ENCODE results near the gene SMARCA1.

SMARCA1 gene

DNA sequence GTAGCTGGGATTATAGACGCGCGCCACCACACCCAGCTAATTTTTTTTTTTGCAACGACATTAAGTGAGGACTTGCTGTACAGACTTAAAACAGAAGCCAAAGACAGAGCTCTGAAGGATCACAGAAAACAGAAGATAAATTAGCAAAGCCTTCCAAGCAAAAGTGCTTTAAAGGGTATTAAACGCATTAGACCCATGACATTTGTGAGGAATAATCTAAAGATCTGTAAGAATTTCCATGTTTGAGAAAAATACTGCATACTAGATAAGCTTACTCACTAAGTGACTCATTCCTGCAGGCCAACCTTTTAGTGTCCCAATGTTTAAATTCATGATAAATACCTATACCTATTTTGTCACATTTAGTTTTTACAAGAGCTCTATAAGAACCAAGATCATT is 27.4 kb downstream of the SMARCA1 start:
- Histone ChIP-seq H3K4me1 (ENCODE audit: control insufficient read depth, insufficient read depth, low read length) (no peaks in the 10 kb centered on the region), H3K27me3 (ENCODE audit: control insufficient read depth, insufficient read depth, low read length) (no peaks in the 10 kb centered on the region), H3K9me3 (ENCODE audit: control insufficient read depth, insufficient read depth, low read length) (no peaks in the 10 kb centered on the region), H3K9ac (ENCODE audit: low read depth, low read length) (no peak overlapping the region), H3K4me3 (ENCODE audit: low read depth, low read length) (no peak overlapping the region), H3K36me3 (ENCODE audit: control insufficient read depth, insufficient read depth, low read length) (peaks cover 3% of the 10 kb centered on the region)

- no peaks in the 10 kb centered on the region for H3K4me1 ChIP-seq (ENCODE audit: control insufficient read depth, insufficient read depth, low read length)
- peaks cover 3% of the 10 kb centered on the region for H3K36me3 ChIP-seq (ENCODE audit: control insufficient read depth, insufficient read depth, low read length)
- no peak overlapping the region for H3K9ac ChIP-seq (ENCODE audit: low read depth, low read length)
- no peak overlapping the region for H3K4me3 ChIP-seq (ENCODE audit: low read depth, low read length)
- H3K9me3 ChIP-seq (ENCODE audit: control insufficient read depth, insufficient read depth, low read length): no peaks in the 10 kb centered on the region
- no peaks in the 10 kb centered on the region for H3K27me3 ChIP-seq (ENCODE audit: control insufficient read depth, insufficient read depth, low read length)
Measured at GRCh38 chrX:129494887-129495286, 28.4 kb downstream of the SMARCA1 start.

DNA sequence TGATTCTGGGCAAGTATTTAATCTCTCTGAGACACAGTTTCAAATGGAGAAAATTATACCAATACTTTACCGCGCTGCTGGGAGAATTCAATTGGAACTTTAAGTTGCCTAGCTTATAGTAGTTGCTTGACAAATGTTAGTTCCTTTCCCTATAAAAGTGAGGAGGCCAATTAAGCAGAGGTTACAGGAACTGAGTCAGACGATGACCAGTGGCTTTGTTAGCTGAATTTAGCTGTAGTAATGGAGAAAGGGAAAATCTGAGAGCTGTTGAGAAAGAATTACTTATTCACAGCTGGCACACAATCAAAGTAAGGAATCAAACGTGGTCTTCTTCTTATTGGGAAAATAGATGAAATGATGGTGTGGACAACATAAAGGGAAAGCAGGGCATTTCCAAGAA is 29.6 kb downstream of the SMARCA1 start:
- no peak overlapping the region for H3K4me3 ChIP-seq (ENCODE audit: low read depth, low read length)
- no peak overlapping the region for H3K9ac ChIP-seq (ENCODE audit: low read depth, low read length)
- no peaks in the 10 kb centered on the region for H3K9me3 ChIP-seq (ENCODE audit: control insufficient read depth, insufficient read depth, low read length)
- H3K4me1 ChIP-seq (ENCODE audit: control insufficient read depth, insufficient read depth, low read length): no peaks in the 10 kb centered on the region
- no peaks in the 10 kb centered on the region for H3K36me3 ChIP-seq (ENCODE audit: control insufficient read depth, insufficient read depth, low read length)
- no peaks in the 10 kb centered on the region for H3K27me3 ChIP-seq (ENCODE audit: control insufficient read depth, insufficient read depth, low read length)

GRCh38 chrX:129490330-129490729 is 33.0 kb downstream of the SMARCA1 start:
- Histone ChIP-seq H3K4me1 (ENCODE audit: control insufficient read depth, insufficient read depth, low read length) (no peaks in the 10 kb centered on the region), H3K9me3 (ENCODE audit: control insufficient read depth, insufficient read depth, low read length) (no peaks in the 10 kb centered on the region), H3K36me3 (ENCODE audit: control insufficient read depth, insufficient read depth, low read length) (peaks cover 4% of the 10 kb centered on the region), H3K4me3 (ENCODE audit: low read depth, low read length) (no peak overlapping the region), H3K27me3 (ENCODE audit: control insufficient read depth, insufficient read depth, low read length) (no peaks in the 10 kb centered on the region), H3K9ac (ENCODE audit: low read depth, low read length) (no peak overlapping the region)

GRCh38 chrX:129488359-129488758 is 34.9 kb downstream of the SMARCA1 start:
- H3K4me1 ChIP-seq (ENCODE audit: control insufficient read depth, insufficient read depth, low read length): no peaks in the 10 kb centered on the region
- H3K9me3 ChIP-seq (ENCODE audit: control insufficient read depth, insufficient read depth, low read length): no peaks in the 10 kb centered on the region
- H3K4me3 ChIP-seq (ENCODE audit: low read depth, low read length): no peak overlapping the region
- H3K36me3 ChIP-seq (ENCODE audit: control insufficient read depth, insufficient read depth, low read length): peaks cover 6% of the 10 kb centered on the region
- H3K27me3 ChIP-seq (ENCODE audit: control insufficient read depth, insufficient read depth, low read length): no peaks in the 10 kb centered on the region
- H3K9ac ChIP-seq (ENCODE audit: low read depth, low read length): no peak overlapping the region

GRCh38 chrX:129480889-129481288 is 42.4 kb downstream of the SMARCA1 start:
- no peaks in the 10 kb centered on the region for H3K27me3 ChIP-seq (ENCODE audit: control insufficient read depth, insufficient read depth, low read length)
- H3K36me3 ChIP-seq (ENCODE audit: control insufficient read depth, insufficient read depth, low read length): peaks cover 11% of the 10 kb centered on the region
- H3K9ac ChIP-seq (ENCODE audit: low read depth, low read length): no peak overlapping the region
- no peak overlapping the region for H3K4me3 ChIP-seq (ENCODE audit: low read depth, low read length)
- H3K4me1 ChIP-seq (ENCODE audit: control insufficient read depth, insufficient read depth, low read length): no peaks in the 10 kb centered on the region
- no peaks in the 10 kb centered on the region for H3K9me3 ChIP-seq (ENCODE audit: control insufficient read depth, insufficient read depth, low read length)

DNA sequence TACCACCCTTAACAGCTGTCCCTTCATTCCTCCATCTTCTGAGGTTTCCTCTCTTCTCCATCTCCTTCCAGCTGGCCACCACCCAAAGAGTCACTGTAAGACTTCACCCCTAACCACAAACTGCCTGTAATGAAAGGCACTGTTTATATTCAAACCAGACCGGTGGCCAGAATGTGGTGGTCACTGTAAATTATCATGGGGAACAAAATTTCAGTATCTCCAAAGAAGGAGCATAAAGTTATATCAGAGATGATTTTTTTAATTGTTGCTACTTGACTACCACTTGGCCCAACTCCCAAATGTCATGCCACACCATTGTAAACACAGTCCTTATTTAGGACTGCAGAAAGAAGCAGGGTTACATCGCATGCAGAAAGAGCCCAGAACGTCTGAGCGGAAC is 44.8 kb downstream of the SMARCA1 start:
- Histone ChIP-seq H3K9me3 (ENCODE audit: control insufficient read depth, insufficient read depth, low read length) (no peaks in the 10 kb centered on the region), H3K9ac (ENCODE audit: low read depth, low read length) (no peak overlapping the region), H3K36me3 (ENCODE audit: control insufficient read depth, insufficient read depth, low read length) (peaks cover 5% of the 10 kb centered on the region), H3K4me1 (ENCODE audit: control insufficient read depth, insufficient read depth, low read length) (no peaks in the 10 kb centered on the region), H3K27me3 (ENCODE audit: control insufficient read depth, insufficient read depth, low read length) (no peaks in the 10 kb centered on the region), H3K4me3 (ENCODE audit: low read depth, low read length) (no peak overlapping the region)

- Histone ChIP-seq H3K4me1 (ENCODE audit: control insufficient read depth, insufficient read depth, low read length) (no peaks in the 10 kb centered on the region), H3K9me3 (ENCODE audit: control insufficient read depth, insufficient read depth, low read length) (no peaks in the 10 kb centered on the region), H3K9ac (ENCODE audit: low read depth, low read length) (no peak overlapping the region), H3K27me3 (ENCODE audit: control insufficient read depth, insufficient read depth, low read length) (no peaks in the 10 kb centered on the region), H3K36me3 (ENCODE audit: control insufficient read depth, insufficient read depth, low read length) (peaks cover 5% of the 10 kb centered on the region), H3K4me3 (ENCODE audit: low read depth, low read length) (no peak overlapping the region)
Measured at GRCh38 chrX:129472116-129472515, 51.2 kb downstream of the SMARCA1 start.

GRCh38 chrX:129462707-129463106 is 60.6 kb downstream of the SMARCA1 start:
- H3K4me3 ChIP-seq (ENCODE audit: low read depth, low read length): no peak overlapping the region
- H3K4me1 ChIP-seq (ENCODE audit: control insufficient read depth, insufficient read depth, low read length): no peaks in the 10 kb centered on the region
- H3K9me3 ChIP-seq (ENCODE audit: control insufficient read depth, insufficient read depth, low read length): no peaks in the 10 kb centered on the region
- H3K36me3 ChIP-seq (ENCODE audit: control insufficient read depth, insufficient read depth, low read length): peaks cover 7% of the 10 kb centered on the region
- no peak overlapping the region for H3K9ac ChIP-seq (ENCODE audit: low read depth, low read length)
- no peaks in the 10 kb centered on the region for H3K27me3 ChIP-seq (ENCODE audit: control insufficient read depth, insufficient read depth, low read length)

GRCh38 chrX:129461801-129462456 is 61.4 kb downstream of the SMARCA1 start:
- H3K36me3 ChIP-seq (ENCODE audit: control insufficient read depth, insufficient read depth, low read length): peaks cover 2% of the 10 kb centered on the region
- H3K4me3 ChIP-seq (ENCODE audit: low read depth, low read length): no peak overlapping the region
- no peaks in the 10 kb centered on the region for H3K9me3 ChIP-seq (ENCODE audit: control insufficient read depth, insufficient read depth, low read length)
- no peaks in the 10 kb centered on the region for H3K4me1 ChIP-seq (ENCODE audit: control insufficient read depth, insufficient read depth, low read length)
- H3K9ac ChIP-seq (ENCODE audit: low read depth, low read length): no peak overlapping the region
- no peaks in the 10 kb centered on the region for H3K27me3 ChIP-seq (ENCODE audit: control insufficient read depth, insufficient read depth, low read length)

GRCh38 chrX:129452523-129452922 is 70.8 kb downstream of the SMARCA1 start:
- Histone ChIP-seq H3K4me3 (ENCODE audit: low read depth, low read length) (no peak overlapping the region), H3K9me3 (ENCODE audit: control insufficient read depth, insufficient read depth, low read length) (no peaks in the 10 kb centered on the region), H3K36me3 (ENCODE audit: control insufficient read depth, insufficient read depth, low read length) (no peaks in the 10 kb centered on the region)

DNA sequence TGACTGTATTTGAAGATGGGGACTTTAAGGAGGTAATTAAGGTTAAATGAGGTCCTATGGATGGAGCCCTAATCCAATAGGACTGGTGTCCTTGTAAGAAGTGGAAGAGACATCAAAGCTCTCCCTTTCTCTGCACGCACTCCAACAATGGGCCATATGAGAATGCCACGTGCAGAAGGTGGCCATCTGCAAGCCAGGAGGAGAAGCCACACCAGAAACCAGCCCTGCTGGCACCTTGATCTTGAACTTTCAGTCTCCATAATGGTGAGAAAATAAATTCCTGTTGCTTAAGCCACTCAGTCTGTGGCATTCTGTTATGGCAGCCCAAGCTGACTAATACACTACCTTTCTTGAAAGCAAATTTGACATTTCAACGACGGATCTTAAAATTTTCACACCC is 73.2 kb downstream of the SMARCA1 start:
- no peaks in the 10 kb centered on the region for H3K9me3 ChIP-seq (ENCODE audit: control insufficient read depth, insufficient read depth, low read length)
- no peaks in the 10 kb centered on the region for H3K27me3 ChIP-seq (ENCODE audit: control insufficient read depth, insufficient read depth, low read length)
- H3K4me1 ChIP-seq (ENCODE audit: control insufficient read depth, insufficient read depth, low read length): no peaks in the 10 kb centered on the region
- H3K4me3 ChIP-seq (ENCODE audit: low read depth, low read length): no peak overlapping the region
- H3K36me3 ChIP-seq (ENCODE audit: control insufficient read depth, insufficient read depth, low read length): no peaks in the 10 kb centered on the region
- no peak overlapping the region for H3K9ac ChIP-seq (ENCODE audit: low read depth, low read length)

More at GRCh38 chrX:129452523-129452922, 70.8 kb downstream of the SMARCA1 start:
- Histone ChIP-seq H3K9ac (ENCODE audit: low read depth, low read length) (no peak overlapping the region), H3K4me1 (ENCODE audit: control insufficient read depth, insufficient read depth, low read length) (no peaks in the 10 kb centered on the region), H3K27me3 (ENCODE audit: control insufficient read depth, insufficient read depth, low read length) (no peaks in the 10 kb centered on the region)
